DOHH2 (cell line): Measurements from ENCODE around the gene E2F3.

Experiments used
- H3F3A ChIP-seq: fragments of 200-600 bp; sonication (generic), shearing (Covaris generic); 2 replicates; pipeline ENCODE4 v1.6.0; 2016; ENCODE audit warnings: antibody characterized with exemption, mild to moderate bottlenecking; ENCODE audit not compliant: control insufficient read depth, insufficient read depth
- H3K27ac ChIP-seq: fragments of 200-600 bp; sonication (generic); 2 replicates; pipeline ENCODE4 v1.5.1; 2014; ENCODE audit warnings: low read depth, mild to moderate bottlenecking, low read length, moderate library complexity
- H3K27me3 ChIP-seq: fragments of 200-600 bp; sonication (generic); 2 replicates; pipeline ENCODE4 v1.6.1; 2014; ENCODE audit warnings: mild to moderate bottlenecking, low read length, mixed read lengths; ENCODE audit not compliant: control insufficient read depth
- H3K36me3 ChIP-seq: fragments of 200-600 bp; sonication (generic); 2 replicates; pipeline ENCODE4 v1.6.1; 2014; ENCODE audit warnings: mild to moderate bottlenecking, low read length, moderate library complexity, mixed read lengths; ENCODE audit not compliant: control insufficient read depth
- H3K4me1 ChIP-seq: fragments of 200-600 bp; sonication (generic); 2 replicates; pipeline ENCODE4 v1.6.1; 2014; ENCODE audit warnings: mild to moderate bottlenecking, low read length, mixed read lengths; ENCODE audit not compliant: control insufficient read depth
- H3K4me2 ChIP-seq: fragments of 200-600 bp; sonication (generic); 2 replicates; pipeline ENCODE4 v1.6.0; 2014; ENCODE audit warnings: mild to moderate bottlenecking, low read length, moderate library complexity
- H3K4me3 ChIP-seq: fragments of 200-600 bp; sonication (generic); 2 replicates; pipeline ENCODE4 v1.5.1; 2014; ENCODE audit warnings: mild to moderate bottlenecking, low read length, mixed read lengths
- H3K79me2 ChIP-seq: fragments of 200-600 bp; sonication (generic); 2 replicates; pipeline ENCODE4 v1.6.1; 2014; ENCODE audit warnings: mild to moderate bottlenecking, low read length, mixed read lengths; ENCODE audit not compliant: control insufficient read depth
- H3K9me2 ChIP-seq: fragments of 200-600 bp; sonication (generic); replicated peaks from 2 replicates; pipeline ENCODE4 v1.6.1; 2014; ENCODE audit warnings: mild to moderate bottlenecking, low read length, mixed read lengths; ENCODE audit not compliant: control insufficient read depth
- H3K9me3 ChIP-seq: fragments of 200-600 bp; sonication (generic); 2 replicates; pipeline ENCODE4 v1.6.1; 2014; ENCODE audit warnings: antibody characterized with exemption, low read length, mixed read lengths; ENCODE audit not compliant: control insufficient read depth, insufficient read depth
- H4K20me1 ChIP-seq: fragments of 200-600 bp; sonication (generic); 2 replicates; pipeline ENCODE4 v1.6.0; 2014; ENCODE audit warnings: low read depth, mild to moderate bottlenecking, antibody characterized with exemption, low read length, moderate library complexity; ENCODE audit not compliant: control insufficient read depth, insufficient read depth
- EZH2phosphoT487 ChIP-seq: fragments of 200-600 bp; sonication (generic); IDR thresholded peaks from 2 replicates; pipeline ENCODE4 v1.6.1; 2017; ENCODE audit warnings: borderline replicate concordance, mild to moderate bottlenecking, antibody characterized with exemption, low read length, moderate library complexity, mixed read lengths
- TF ChIP-seq, protein P1 (sequence below): fragments of 200-600 bp; sonication (generic); IDR thresholded peaks from one replicate; pipeline ENCODE4 v1.5.1; 2014; ENCODE audit warnings: antibody characterized with exemption, mild to moderate bottlenecking, low read depth, low read length; ENCODE audit not compliant: poor library complexity, severe bottlenecking

Gene E2F3

DNA sequence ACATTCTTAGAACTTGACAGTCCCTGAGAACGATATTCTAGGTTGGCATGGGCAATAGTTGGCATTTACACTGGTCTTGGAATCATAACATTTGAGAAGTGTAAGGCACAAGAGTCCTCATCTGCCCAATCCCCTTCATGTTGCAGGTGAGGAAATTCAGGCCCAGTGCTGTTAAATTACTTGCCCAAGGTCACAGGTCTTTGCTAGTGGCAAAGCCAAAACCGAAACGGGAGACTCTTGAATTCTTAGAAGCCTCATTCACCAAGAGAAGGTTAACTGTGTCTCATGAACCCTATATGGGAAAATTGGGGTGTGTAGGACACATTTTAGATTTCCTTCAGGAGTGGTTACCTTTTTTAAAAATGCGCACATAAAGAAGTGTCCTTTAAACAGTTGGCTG, 7.2 kb downstream of the E2F3 start:
- H3K4me3 ChIP-seq = no peak overlapping the region
- no peak for TF ChIP-seq EZH2phosphoT487
- TF ChIP-seq, protein P1, sequence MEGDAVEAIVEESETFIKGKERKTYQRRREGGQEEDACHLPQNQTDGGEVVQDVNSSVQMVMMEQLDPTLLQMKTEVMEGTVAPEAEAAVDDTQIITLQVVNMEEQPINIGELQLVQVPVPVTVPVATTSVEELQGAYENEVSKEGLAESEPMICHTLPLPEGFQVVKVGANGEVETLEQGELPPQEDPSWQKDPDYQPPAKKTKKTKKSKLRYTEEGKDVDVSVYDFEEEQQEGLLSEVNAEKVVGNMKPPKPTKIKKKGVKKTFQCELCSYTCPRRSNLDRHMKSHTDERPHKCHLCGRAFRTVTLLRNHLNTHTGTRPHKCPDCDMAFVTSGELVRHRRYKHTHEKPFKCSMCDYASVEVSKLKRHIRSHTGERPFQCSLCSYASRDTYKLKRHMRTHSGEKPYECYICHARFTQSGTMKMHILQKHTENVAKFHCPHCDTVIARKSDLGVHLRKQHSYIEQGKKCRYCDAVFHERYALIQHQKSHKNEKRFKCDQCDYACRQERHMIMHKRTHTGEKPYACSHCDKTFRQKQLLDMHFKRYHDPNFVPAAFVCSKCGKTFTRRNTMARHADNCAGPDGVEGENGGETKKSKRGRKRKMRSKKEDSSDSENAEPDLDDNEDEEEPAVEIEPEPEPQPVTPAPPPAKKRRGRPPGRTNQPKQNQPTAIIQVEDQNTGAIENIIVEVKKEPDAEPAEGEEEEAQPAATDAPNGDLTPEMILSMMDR = no peak
- no peaks in the 10 kb centered on the region for H3K9me2 ChIP-seq
- peaks cover 52% of the 10 kb centered on the region for H3K4me1 ChIP-seq
- no peak overlapping the region for H3K27ac ChIP-seq
- peak overlapping the region; percentile 28 for H3K4me2 ChIP-seq
- H3F3A ChIP-seq = no peaks in the 10 kb centered on the region; the same call in 1 of the 2 replicates
- H3K79me2 ChIP-seq = peaks cover 100% of the 10 kb centered on the region
- H4K20me1 ChIP-seq = peaks cover 45% of the 10 kb centered on the region
- no peaks in the 10 kb centered on the region for H3K27me3 ChIP-seq
- no peaks in the 10 kb centered on the region for H3K9me3 ChIP-seq
- peaks cover 93% of the 10 kb centered on the region for H3K36me3 ChIP-seq

DNA sequence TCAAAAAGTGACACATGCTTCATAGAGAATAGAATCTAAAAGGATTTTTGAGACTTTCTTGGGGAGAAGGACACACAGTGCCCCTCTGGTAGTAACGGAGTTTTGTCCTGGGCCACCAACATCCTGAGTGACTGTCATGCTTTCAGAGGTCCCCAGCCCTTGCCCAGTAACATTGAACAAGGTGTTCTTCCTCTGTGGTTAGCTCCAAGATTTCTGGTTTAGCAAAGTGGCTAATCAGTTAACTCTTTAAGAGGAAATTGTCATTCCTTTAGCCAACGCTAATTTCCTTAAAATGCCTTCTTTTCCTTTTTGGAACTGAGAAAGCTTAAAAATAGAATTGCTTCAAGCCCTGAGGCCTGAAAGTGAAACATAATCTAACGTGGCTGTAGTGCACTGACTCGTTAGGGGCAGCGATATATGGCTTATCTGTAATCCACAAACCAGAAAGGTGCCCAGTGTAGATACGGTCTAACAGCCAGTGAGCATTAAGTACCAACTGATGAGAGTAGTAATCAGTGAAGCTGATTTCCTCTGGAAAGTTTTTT, 7.8 kb downstream of the E2F3 start:
- H3K9me2 ChIP-seq = no peaks in the 10 kb centered on the region
- no peak overlapping the region for H3K27ac ChIP-seq
- H3K79me2 ChIP-seq = peaks cover 100% of the 10 kb centered on the region
- no peak for TF ChIP-seq EZH2phosphoT487
- TF ChIP-seq, protein P1 = no peak
- no peaks in the 10 kb centered on the region for H3F3A ChIP-seq
- H3K4me1 ChIP-seq = peaks cover 52% of the 10 kb centered on the region
- peak overlapping the region; percentile 15; the same call in 1 of the 2 replicates for H3K4me3 ChIP-seq
- H4K20me1 ChIP-seq = peaks cover 47% of the 10 kb centered on the region
- H3K36me3 ChIP-seq = peaks cover 96% of the 10 kb centered on the region
- peak overlapping the region; percentile 28 for H3K4me2 ChIP-seq
- no peaks in the 10 kb centered on the region for H3K27me3 ChIP-seq
- no peaks in the 10 kb centered on the region for H3K9me3 ChIP-seq

DNA sequence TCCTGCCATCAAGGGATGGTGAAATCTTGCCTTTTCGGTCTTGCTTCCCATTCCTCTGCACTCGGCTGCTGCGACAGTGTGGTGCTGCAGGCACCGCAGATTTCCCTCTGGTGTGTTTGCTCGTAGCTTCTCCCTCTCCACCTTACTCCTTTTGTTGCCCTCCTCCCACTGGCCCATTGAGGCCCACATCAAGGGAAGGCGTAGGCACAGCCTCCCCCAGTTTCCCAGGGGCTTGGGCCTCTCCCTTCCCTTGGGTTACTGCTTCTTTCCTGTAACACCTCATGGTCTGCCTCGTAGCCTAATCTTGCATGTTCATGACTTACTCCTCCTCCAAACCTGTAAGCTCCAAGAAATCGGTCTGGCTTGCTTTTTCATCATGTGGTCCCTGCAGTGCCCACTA, 9.9 kb downstream of the E2F3 start:
- H3K4me1 ChIP-seq = peaks cover 43% of the 10 kb centered on the region
- H3K4me3 ChIP-seq = no peak overlapping the region

More for the DNA sequence above, 9.9 kb downstream of the E2F3 start:
- Histone ChIP-seq H3K9me3 (no peaks in the 10 kb centered on the region), H3K36me3 (peaks cover 92% of the 10 kb centered on the region), H3K27ac (no peak overlapping the region), H4K20me1 (peaks cover 49% of the 10 kb centered on the region), H3K4me2 (no peak overlapping the region), H3K9me2 (no peaks in the 10 kb centered on the region), H3K79me2 (peaks cover 100% of the 10 kb centered on the region), H3K27me3 (no peaks in the 10 kb centered on the region), H3F3A (no peaks in the 10 kb centered on the region)
- TF ChIP-seq EZH2phosphoT487 = no peak
- TF ChIP-seq, protein P1 = no peak
